HL-60/S4 treated with retinoic acid at 250 ng/mL for 4 days and 3 days (cell line): Measurements from ENCODE around the gene CC2D2A.

Experiments used
- in situ Hi-C: fragments of 300-500 bp; cut with MboI; formaldehyde crosslinking; loops from 2 replicates; pipeline ENCODE4 v1.7.0; 2022; ENCODE audit warnings: low sequenced_read_pairs

The CC2D2A gene

DNA sequence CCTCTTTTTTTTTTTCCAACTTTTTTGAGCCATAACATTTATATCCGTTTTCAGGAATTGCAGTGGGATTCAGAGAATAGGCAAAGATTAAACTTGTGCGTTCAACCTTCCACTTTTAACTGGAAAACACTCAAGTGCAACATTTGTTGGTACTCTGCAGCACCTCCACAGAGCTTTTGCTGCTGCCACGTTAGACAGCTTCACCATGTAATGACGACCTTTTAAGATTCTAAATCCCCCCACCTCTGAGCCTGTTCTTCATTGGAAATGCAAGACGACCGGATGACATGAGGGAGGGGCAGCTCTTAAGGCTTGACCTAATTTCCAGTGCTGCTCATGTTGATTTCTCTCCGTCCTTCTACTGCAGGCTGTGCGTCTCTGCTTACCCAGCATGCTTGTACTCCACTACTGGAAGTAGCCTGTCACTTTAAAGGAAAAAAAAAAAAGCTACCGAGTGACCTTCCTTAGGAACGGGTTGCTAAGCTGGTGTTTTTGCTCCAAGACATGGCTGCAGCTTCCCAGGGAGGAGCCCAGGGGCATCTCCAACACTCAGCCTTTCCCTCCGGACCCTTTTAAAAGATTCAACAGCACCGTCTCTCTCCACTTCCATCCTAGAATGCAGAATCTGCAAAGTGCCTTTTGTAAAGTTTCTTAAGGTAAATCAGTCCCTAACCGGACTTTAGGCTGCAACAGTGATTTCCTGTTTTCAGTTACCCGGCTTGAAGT lies at the start of gene CC2D2A:
TSS of gene CC2D2A (plus strand) at position 481 of the 726 bp plus-strand sequence. CDS start 6,051 bp downstream, outside the sequence.
- in situ Hi-C loops, result no loop called here

DNA sequence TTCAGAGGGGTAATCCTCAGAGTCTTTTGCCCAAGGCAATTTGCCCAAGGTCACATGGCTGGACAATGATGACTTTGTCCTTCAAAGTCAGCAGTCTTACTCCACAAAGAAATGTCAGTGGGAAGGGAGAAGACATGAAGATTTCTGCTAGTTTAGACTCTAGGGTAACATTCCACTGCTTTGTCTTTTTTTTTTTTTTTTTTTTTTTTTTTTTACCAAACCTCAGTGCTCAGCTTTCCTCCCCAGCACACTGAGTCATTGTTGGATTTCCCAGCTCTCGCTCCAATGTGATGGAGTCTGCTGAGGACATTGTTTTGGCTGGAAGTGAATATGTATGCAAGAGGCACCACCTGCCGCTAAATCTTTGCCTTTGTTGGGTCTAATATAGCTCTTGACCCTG lies 49.0 kb upstream of the CC2D2A start:
- in situ Hi-C loops, result no loop called here

DNA sequence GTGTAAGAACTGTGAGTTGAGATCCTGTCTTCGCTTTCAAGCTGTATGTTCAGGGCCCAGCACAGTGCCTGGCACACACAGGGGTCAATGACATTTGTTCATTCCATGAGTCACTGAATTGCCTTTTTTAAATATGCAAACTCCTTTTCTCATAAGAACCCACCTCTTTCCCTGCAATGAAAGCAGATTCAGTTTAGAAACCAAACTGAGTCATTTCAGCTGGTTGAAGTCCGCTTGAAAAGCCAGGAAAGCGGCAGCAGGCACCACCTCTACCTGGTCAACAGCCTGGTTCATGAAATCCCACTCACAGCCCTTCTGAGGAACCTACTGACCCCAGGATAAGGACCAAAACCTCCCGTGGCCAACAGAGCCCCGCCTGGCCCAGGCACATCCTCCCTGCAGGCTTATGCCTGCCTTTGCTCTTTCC lies 46.4 kb upstream of the CC2D2A start:
- in situ Hi-C loops, result no loop called here

DNA sequence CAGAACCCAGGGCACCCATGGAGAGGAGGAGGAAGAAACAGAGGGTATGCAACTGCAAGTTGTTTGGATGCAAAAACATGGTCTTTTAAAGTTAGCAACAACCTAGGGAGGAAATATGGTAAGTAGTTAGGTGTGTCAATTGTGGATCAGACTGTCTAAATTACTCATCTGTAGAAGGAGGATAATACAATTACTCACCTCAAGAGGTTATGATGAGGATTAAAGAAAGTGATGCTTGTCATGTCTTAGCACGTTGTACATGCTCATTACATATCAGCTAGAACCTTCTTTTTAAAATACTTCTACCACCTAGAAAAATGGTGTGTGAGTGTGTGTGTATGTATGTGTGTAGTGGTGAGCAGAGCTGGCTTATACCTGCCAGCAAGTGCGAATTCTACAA lies 44.2 kb upstream of the CC2D2A start:
- in situ Hi-C loops, result no loop called here

DNA sequence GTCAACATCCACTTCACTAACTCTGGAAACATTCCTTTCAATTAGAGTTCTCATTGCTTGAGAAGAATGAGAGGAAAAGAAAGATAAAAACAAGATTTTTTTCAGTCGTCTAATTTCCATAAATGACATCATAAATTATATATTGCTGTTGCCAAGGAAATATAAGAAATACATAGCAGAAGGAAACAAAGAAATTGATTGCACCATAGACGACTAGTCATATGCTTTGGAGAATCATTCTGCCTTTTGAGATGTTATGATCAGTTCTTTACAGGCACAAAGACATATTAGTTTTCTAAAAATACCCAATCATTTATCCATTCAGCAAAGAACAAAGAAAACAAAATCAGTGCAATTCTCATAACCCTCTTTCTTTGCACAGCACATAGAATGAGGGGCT lies 42.5 kb upstream of the CC2D2A start:
- in situ Hi-C loops, result no loop called here

DNA sequence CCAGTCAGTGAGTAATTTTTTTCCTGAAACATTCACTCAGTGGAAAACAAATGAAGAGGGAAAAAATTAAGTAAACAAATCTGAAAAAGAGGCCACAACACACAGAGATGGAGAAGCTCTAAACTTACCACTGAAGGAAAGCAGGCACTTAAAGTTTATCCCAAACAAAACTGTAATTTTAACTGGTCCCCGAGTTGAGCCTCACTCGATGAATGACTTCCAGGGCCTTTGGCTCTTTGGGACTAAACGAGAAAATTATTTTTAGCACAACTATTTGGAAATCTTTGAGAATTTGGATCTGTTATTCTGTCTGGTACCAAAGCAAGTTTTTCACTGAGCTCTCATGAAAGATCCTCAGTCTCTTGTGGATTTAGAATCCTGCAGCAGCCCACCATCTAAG lies 42.0 kb upstream of the CC2D2A start, which contains the start of gene C1QTNF7:
TSS of gene C1QTNF7 (plus strand) at position 333 of the 400 bp plus-strand sequence. CDS start 7,711 bp downstream, outside the sequence.
- in situ Hi-C loops, result no loop called here

DNA sequence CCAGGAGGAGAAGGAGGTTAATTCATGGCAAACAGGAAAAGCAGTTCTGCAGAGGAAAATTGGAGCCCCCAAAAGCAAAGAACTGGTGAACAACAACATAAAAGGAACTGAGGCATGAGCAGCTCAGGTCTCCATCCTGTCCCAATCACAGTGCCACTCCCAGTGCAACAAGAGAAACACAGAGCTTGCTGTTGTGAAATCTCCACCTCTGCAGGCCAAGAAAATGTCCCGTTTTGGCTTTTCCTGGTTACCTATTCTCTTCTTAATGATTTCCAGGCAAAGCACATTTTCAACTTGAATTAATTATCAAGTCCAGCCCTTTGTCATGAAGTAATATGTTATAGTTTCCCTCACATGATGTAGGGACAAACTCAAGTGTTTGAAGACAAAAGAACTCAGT lies 41.1 kb upstream of the CC2D2A start:
- in situ Hi-C loops, result no loop called here

DNA sequence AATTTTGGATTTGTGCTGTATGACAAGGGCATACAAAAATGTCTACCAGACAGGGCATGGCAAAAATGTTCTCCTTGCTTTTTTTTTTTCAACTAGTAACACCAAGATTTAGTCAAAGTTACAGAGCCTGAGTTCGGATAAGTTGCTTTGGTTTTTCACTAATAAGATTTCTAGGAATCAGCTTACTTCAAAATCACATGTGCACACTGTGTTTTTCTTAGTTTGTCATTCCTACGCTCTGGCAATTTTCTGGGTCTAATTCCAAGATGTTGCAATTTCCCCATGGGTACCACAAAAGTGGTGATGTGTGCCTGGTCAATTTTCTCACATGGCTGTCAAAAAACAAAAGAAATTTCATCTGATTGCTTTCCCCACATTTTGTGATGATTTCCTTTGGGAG lies 35.6 kb upstream of the CC2D2A start:
- in situ Hi-C loops, result no loop called here

DNA sequence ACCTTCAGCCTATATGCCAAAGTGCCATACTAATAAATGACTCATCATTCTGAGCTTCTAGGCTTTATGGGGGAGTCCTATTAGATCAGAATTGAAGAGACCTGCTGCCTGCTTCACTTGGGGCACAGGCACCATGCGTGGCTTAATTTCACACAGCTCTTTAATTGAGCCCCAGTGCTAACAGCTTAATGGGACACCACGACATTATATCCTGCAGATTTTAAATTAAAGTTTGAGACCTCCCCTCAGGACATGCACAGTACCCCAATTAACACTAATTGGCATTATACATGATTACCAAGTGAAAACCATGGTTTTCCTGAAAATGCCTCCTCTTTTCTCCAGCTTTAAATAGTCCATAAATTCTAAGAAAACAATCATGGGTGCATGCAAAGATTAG lies 35.0 kb upstream of the CC2D2A start:
- in situ Hi-C loops, result no loop called here

DNA sequence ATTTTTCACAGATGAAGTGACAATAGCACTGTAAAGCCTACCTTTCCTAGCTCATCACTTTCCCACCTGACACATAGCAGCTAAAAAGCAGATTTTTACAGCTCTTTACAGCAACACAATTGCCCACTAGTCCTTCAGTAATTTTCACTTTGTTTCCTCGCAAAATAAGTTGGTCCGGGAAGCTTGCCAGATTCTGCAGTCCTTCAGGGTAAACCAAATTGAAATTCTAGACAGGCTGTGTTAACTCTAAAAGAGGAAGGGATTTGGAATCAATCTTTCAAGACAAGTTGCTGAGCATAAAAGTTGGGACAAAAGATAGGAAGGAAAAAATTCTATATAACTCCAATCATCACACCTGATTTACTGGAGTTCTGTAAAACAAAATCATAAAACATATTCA lies 33.2 kb upstream of the CC2D2A start:
- in situ Hi-C loops, result no loop called here

DNA sequence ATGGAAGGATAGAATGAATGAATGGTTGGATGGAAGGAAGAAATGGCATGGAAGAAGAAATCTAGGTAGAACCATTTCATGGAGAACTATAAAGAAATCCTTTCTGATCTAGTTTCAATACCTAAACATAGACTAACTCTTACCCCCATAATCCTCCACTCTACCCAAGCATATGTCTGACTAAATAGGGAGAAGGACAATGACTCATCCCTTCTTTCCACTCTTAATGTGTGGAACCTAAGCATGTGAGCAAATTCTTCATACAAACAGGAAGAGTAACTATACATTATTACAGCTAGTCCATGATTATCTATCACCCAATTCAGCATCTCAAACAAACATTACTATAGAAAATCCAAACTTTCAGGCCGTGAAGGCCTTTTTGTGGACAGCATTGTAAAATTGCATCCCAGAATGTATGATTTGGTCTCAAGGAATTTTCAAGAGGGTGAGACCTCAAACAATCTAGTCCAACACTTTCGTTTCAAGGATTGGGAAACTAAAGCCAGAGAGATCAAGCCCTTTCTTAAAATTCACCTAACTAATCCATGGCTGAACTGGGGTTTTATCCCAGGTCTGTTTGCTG lies 30.6 kb upstream of the CC2D2A start:
- in situ Hi-C loops, result no loop called here

DNA sequence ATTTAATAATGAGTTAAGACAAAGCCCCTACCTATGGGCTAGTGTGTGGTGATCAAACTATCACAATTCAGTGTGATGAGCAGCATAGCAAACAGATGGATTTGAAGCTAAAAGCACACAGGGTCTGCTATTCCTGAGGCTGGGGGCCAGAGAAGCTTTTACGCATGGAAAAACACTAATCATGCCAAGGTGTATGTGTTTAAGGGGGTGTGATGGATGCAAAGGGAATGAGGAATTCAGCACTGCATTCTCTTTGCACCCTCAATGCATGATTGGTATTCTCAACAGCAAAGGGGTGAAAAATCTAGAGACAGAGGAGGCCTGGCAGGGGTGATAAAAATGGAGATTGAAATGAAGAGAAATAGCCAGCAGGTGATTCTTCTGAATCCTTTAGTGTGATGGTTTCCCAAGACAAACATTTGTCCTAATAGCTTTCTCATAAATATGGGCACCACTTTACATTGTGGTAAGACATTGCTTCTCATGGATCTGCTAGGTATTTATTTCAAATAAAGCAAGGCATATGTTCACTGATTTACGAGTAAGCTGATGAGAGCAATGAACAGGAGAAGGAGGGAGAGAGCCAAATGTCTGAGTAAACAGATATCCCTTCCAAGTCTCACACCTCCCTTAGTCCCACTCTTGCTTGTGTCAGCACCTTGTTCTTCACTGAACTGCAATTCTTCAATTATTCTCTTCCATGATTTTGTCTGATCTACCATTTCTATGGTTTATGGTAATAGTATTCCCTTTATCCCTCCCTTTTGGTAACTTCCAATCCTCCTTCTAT lies 26.1 kb upstream of the CC2D2A start:
- in situ Hi-C loops, result no loop called here

DNA sequence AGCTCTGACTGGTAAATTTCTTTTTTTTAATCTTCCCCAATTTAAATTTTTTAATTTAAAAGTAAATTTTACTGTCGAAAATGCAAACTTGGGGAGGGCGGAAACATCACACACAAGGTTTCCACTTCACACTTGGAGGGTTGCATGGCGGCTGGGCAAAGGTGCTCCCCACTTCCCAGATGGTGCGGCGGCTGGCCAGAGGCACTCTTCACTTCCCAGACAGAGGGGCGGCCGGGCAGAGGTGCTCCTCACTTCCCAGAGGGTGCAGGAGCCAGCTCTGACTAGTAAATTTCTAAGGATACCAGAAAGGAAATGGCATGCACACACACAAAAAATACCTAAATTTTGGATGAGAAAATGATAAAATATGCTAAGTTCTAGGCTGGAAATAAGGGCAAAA lies 25.4 kb upstream of the CC2D2A start:
- in situ Hi-C loops, result no loop called here

DNA sequence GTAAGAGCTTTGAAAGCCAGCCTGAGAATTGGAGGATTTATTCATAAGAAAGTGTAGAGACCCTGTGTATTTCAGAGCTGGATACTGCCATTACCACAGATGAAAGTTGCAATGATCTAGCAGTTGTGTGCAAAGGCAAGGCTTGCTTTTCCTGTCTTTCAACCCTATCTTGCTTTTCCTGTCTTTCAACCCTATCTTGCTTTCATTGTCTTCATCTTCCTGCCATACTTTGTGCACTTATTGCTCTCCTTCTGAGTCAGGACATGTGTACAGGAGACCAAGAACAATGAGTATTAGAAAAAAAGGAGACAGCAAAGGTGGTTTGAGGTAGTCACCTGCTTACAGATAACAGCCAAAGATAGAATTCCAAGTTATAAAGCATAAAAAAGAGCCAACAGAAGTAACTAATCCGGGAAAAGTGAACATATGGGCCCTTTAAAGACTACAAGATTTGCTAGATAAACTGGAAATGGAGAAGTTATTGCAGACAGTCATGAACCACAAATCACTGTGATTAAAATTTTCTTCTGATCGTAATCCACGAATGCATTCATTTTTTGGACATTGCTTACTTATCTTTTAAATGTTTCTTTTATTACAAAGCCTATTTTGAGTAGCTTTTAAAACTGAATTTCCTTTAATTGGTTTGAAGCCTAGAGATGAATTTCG lies 24.7 kb upstream of the CC2D2A start:
- in situ Hi-C loops, result no loop called here

DNA sequence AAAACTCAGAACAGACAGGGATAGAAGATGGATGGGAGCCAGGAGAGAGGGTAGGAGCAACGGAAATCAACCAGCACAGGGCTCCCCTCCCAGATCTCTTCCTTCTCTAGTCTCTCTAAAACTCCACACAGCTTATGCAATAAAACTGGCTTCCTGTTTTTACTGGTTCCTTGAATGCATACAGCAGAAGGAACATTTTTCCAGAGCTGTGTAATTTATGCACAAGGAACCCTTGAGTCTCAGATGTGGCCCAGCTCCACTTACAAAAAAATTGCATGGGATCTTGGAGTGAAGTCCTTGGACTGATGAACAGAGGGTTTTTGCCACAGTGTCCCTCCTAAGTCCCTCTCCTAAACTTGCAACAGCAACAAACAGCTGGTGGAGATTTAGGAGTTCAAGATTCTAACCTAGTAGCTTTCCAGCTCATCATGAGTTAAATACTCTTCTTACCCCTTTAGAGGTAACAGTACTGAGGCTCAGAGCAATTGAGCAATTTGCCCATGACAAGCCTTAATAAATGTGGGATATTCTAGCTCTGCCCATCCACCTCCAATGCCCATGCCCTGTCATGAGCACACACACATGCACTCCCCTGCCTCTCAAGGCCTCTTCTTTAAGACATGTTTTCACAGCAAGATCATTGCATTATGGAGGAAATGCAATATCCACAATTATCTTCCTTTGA lies 18.4 kb upstream of the CC2D2A start:
- in situ Hi-C loops, result loop anchor here (10.0 kb wide), 1 partner anchor 217 kb away; no protein-coding TSS in a partner anchor

DNA sequence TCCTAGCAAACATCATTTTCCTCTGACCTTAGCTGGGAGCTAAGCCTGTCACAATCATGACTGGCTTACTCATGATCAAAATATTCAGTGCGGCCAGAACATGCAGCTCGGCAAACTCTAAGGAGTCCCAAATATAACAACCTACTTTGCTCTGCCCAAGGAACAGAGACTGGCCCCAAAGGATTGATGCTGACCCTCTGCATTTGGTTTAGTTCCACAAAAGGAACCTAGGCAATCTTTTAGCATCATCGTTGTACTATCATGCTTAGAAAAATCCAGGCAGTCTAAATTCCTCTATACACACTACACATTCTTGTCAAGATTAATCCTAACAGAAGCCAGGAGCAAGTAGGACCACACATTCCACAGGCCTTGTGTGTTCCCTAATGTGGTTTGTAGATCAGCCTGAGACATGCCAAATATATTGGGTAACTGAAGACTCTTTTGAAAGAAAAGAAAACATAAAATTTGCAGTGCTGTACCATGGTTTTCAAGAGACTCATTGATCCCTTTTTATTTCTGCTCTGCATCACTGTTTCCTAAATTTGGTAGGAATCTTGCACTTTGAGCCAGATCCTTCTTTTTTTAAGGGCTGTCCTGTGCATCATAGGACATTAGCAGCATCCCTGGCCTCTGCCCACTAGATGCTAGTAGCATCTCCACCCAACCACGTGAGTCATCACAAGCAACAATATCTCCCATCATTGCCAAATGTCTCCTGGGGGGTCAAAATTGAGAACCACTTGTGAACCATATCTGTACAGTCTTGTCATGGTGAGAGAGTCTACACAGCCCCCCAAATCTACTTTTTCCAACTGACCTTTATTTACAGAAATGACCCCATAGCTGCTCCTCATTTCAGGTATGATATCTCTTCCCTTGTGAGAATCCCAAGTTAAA lies 17.6 kb upstream of the CC2D2A start:
- in situ Hi-C loops, result loop anchor here (10.0 kb wide), 1 partner anchor 217 kb away; no protein-coding TSS in a partner anchor

DNA sequence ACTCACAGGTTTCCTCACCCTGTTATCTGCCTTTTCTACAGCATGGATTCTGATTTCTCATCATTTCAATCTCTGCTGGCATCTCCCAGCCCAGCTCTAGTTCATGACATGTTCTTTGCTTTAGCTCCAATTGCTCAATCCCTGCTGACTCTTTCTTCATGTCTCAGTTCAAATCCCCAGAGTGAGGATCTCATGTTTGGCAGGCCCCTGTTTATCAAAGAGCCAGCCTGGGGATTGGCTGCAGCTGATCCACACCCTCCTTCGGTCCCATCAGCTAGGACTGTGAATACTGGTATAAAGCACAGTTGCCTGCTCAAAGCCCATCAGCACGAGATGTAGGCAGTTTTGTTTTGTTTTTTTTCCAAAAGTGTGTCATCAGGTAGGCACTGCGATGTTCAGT lies 14.4 kb upstream of the CC2D2A start:
- in situ Hi-C loops, result loop anchor here (10.0 kb wide), 1 partner anchor 220 kb away; no protein-coding TSS in a partner anchor

DNA sequence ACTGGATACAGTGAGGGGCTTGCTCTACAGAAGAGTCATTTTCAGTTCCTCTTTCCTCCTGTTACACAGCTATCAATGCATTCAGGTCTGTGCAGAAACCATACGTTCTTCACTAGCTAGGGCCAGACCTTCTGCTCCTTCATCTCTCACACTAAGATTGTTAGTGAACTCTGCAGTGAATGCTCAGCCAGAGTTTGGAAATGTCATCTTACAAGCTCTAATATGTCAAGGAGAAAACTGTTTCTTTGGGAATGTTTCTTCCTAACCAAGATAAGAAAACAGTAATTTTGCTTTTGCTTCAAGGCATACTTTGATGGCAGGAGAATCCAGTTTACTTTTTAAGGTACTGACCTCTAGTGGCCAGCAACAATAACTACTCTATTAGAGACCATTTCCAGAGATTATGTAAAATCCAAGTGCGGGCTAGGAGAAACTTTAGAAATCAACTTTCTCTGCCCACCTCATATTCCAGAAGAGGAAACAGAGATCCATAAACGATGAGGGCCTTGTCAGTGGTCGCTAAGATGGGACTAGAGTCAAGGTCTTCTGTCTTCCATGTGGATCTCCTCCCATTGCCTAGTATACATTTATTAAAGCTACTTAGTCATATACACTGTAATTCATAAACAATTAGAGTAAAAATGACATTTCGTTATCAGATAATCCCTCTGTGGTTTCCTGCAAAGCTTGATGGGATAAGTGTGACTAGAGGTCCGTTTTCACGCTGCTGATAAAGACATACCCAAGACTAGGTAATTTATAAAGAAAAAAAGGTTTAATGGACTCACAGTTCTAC lies 12.1 kb upstream of the CC2D2A start:
- in situ Hi-C loops, result loop anchor here (10.0 kb wide), 1 partner anchor 223 kb away; no protein-coding TSS in a partner anchor
